HG02973 (cell line): ENCODE results near the gene DNASE1L2.
"Not testable (repeated sequence)": the region's sequence is repeated elsewhere in the genome, so short reads cannot be mapped to it uniquely, and the experiment has no call there.

Experiments
- ATAC-seq: cut with Tn5 transposase; IDR thresholded peaks from one replicate; pipeline ENCODE4 v1.9.1; 2021; ENCODE audit warnings: moderate library complexity; ENCODE audit not compliant: unreplicated experiment

DNASE1L2 gene

DNA sequence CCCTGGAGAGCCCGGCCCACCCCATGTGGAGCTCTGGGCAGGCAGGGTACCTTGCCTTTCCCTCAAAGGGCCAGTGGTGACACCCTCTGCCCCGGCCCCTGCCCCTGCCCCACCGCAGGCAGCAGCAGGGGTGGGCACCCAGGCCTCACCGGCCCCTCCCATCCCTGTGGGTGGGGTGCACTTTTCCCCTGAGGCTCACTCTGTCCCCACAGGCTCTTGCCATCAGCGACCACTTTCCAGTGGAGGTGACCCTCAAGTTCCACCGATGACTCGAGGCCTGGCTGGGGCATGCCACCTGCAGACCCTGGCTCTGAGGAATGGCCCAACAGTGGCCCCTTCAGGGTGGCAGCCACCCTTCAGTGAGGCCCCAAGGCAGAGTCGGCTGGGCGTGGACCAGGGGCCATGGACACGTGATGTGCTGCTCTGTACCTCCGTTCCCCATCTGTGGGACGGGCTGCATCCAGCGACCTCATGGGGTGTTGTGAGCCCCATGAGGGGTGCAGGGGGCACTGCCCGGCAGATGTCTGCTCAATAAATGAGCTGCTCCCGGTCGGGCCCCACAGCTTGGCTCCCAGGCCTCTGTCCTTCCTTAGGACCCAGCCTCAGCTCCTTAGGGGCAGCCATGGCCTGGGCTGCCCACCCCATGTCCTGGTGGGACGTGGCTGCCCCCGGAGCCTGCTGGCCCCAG lies 2.0 kb downstream of the DNASE1L2 start:
- no peak for ATAC-seq

DNA sequence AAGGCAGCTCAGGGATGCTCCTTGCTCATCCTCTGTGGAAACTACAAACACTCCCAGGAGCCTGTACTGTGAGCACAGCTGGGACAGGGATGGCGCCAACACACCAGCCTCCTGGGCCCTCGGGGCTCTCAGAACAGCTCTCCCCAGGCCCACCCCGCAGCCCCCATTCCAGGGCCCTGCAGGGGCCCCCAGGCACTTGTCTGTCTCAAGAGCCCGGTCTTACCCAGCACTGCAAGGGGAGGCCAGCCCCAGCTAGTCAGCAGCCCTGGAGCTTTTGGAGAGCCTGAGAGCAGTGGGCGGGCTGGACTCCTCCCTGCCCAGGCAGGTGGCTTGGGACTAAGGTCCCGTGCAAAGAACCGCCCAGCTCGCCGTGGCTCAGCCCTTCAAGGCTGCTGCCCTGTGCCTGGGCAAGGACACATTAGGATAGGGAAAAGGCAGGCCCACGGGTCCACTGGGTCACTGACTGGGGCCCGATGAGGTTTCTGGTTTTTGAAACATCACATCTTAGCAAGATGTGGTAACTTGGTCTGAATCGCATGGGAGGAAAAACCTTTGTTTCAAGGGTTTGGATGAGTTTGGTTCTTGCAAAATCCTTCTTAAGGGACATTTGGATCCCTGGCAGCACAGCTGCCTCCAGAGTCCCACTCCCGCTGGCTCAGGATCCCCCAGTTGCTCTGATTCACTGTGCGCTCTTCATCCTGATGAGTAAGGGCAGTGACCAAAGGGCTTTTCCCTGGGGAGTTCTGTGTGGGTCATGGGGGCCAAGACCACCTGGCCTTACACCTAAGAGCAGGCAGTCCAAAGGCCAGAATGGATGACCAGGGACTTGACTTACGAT lies 2.8 kb downstream of the DNASE1L2 start:
- ATAC-seq: no peak

DNA sequence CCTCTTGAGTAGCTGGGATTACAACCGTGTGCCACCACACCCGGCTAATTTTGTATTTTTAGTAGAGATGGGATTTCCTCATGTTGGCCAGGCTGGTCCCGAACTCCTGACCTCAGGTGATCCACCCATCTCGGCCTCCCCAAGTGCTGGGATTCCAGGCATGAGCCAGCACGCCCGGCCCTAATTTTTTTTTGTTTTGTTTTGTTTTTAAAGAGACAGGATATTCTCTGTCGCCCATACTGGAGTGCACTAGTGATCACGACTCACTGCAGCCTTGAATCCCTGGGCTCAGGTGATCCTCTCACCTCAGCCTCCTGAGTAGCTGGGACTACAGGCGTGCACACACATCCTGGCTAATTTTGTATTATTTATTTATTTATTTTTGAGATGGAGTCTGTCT lies 4.1 kb downstream of the DNASE1L2 start:
- ATAC-seq: not testable (repeated sequence)

DNA sequence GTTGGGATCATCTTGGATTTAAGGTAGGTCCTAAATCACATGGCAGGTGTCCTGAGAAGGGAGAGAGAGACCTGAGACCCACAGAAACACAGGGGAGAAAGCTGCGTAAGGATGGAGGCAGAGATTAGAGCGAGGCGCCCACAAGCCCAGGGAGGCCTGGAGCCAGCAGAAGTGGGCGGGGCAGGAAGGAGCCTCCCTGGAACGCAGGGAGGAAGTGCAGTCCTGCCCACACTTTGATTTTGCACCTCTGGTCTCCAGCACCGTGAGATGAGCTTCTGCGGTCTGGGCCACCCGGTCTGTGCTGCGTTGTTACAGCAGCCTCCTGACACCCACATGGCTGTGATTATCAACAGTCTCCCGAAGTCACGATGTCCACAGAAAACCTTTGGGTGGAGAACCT lies 6.4 kb downstream of the DNASE1L2 start:
- ATAC-seq: no peak

DNA sequence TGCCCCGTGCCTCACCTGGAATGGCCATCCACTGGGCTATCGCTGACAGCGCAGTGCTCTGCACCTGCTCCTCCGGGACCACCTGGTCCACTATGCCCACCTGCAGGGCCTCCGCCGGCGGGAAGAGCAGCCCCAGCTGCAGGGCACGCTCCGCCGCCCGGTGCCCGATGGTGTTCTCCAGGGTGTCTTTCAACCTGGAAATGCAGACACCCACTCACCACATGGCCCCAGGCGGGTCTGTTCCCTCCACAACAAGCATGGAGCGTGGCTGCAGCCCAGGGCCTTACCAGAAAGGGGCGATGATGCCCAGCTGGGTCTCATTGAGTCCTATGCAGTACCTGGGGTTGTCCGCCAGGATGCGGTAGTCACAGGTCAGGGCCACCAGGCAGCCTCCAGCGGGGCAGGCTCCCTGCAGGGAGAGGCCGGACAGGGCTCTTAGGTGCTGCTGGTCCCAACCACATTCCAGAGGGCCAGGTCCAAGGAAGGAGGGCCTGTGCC lies 6.8 kb downstream of the DNASE1L2 start:
- ATAC-seq: no peak

DNA sequence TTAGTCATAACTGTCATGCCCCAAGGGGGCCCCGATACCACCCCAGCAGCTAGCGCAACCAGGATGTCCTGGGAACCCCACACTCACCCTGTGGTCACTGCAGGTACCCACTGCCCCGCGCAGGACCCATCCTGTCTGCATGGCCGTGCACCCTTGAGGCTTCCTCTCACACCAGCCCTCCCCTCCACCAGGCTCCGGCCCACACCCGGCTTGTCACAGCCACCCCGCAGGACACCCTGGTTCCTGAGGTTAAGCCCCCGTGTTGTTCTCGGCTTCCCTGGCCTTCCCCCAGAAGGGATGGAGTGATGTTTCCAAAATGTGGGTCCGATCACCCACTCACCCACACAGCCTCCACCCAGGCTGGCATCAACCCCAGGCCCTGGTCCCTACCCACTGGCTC lies 7.5 kb downstream of the DNASE1L2 start:
- no peak for ATAC-seq

DNA sequence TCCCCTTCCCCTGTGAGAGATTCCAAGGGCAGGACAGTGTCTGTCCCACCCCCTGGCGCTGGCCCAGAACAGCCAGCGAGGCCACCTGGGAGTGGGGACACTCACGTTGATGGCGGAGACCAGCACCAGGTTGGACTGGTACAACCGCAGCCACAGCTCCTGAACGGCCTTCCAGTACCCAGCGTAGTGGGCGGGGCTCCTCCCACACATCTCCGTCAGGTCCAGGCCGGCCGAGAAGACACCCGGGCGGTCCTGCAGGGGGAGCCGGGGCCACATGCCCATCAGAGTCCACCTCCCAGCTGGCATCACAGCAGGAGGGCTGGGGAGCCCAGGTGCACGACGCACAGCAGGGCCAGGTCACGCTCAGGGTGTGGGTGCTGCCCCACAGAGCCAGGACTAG lies 8.1 kb downstream of the DNASE1L2 start:
- ATAC-seq: no peak

DNA sequence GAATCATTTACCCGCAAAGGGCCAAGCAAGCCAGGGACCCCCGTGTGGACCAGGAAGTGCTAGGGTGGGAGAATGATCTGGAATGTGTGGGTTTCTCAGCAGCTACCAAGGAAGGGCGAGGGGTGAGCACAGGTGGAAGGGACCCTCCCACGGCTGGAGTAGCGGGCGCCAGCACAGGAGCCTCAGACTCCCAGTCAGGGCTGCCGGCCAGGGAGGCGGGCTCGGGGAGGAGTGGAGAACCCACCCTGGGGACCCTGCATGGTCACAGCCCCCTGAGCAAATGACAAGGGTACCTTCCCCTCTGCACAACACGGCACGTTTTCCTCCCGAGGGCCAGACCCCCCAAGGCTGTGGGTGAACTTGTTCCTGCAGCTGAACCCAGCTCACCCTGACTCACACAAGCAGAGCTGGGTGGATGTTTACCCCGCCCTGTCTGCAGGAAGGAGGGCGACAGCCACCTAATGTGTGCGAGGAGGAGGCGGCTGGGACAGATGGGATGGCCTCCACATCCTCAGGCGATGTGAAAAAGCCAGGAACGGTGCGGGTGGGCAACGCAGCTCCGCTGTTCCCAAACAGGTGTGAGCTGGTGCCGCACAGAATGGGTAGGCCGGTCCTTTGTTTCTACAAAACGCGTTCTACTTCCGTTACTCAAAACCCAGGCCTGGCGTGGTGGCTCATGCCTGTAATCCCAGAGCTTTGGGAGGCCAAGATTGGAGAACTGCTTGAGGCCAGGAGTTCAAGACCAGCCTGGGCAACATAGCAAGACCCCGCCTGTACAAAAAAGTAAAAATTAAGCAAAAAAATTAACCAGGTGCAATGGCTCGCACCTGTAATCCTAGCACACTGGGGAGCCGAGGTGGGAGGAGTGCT lies 8.9 kb downstream of the DNASE1L2 start:
- ATAC-seq: no peak

DNA sequence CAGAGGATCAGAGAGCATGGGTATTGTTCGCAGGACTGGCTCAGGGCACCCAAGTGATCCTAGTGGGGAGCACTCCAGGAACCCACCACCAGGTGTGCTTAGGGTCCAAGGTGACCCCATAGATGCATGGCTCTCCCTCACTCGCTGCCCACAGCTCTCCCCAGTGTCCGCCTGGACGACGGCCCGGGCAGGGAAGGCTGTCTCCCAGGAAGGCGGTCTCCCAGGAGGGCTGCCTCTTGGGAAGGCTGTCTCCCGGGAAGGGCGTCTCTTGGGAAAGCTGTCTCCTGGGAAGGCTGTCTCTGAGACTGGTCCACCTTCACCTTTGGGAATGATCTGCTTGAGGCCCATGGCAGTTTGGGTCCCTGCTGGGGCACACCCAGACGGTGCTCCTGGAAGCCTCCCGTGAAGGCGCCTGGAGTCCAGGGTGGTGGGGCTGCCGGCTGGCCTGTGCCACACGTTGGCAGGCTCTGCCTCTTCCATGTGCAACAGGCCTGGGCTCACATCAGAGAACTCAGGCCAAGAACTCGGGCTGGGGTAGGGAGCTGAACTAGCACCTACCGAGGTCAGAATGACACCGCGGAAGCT lies 10.1 kb downstream of the DNASE1L2 start:
- no peak for ATAC-seq

DNA sequence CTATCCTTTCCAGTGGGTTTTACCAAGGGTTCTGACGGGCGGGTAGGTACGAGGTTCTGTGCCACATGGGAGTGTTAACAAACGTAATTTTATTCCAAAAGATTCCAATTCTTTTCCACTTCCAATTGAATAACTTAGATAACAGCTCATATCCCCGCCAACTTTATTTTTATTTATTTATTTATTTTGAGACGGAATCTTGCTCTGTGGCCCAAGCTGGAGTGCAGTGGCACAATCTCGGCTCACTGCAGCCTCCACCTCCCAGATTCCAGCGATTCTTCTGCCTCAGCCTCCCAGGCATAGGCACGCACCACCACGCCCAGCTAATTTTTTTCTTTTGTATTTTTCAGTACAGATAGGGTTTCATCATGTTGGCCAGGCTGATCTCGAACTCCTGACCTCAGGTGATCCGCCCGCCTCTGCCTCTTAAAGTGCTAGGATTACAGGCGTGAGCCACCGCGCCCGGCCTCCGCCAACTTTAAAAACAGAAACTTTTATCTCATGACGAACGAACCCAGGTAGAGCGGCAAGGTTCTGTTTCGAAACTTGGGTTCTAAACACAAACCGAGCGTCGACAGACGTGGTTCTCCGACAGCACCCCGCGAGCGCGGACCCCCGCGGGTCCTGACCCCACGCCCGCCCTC lies 14.5 kb downstream of the DNASE1L2 start:
- ATAC-seq: no peak

DNA sequence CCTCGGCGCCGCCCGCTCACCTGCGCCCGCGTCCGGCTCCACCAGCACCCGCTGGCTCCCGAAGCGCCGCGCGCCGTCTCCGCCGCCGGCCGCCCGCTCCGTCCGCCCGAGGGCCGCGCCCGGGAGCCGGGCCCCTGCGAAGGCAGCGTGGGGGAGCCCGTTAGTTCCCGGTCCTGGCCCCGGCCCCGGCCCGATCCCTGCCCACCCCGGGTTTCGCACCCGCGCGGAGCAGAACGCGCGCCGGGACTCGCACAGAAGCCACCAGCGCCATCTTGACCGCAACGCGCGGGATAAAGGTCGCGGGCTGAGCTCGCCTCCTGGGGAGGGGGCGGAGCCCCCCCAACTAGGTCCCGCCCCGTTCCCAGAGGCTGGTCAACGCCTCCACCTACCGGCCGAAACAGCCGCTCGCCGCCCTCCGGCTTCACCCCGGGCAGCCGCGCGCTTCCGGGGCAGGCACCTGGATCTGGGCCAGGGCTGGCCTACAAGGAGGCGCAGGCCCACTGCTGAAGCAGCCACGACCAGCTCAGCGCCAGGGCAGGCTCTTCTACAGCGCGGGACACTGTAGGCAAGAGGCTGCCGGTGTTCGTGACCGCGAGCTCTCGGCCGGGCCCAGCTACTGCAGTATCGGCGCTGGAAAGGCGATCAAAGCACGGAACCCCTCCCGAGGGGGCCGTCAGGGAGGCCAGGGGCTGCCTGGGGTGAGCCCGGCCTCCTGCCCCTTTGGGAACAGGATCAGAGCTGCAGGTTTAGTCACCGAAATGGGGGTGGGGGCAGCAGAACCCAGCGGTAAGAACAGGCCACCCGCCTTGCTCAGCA lies 15.3 kb downstream of the DNASE1L2 start, which contains the start of gene ECI1:
Gene ECI1 (minus strand): TSS at position 292 of the 816 bp plus-strand sequence. CDS start 21 bp downstream, at position 271.
- peak; percentile 88 for ATAC-seq

DNA sequence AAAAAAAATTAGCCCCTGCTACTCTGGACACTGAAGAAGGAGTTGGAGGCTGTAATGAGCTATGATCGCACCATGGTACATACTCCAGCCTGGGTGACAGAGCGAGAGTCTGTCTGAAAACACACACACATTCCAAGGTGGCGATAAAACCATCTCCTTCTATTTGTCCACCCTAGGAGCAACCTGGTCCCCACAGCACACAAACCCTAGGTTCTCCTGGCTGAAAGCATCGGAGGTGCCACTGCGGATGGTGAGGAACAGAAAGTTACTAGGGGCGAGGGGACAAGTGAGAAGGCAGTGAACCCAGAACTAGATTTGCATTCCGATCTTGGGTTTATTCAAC lies 16.5 kb downstream of the DNASE1L2 start:
- no peak for ATAC-seq

DNA sequence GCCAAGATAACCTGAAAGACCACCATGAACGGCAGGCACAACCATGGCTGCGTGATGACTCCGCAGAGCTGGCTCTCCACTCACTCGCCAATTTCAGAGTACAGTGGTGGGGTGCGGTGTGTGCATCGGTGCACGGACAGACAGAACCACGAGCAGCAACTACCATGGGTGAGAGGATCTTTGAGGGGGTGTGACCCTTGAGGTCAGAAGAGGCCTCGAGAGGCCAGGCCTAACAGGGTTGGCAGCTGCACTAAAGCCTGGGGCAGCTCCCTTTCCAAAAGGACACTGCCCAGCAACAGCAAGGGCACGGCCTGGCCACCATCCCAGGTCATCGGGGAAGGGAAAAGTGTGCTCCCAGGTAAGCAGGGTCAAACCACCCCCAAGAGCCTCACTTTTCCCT lies 17.0 kb downstream of the DNASE1L2 start:
- no peak for ATAC-seq

DNA sequence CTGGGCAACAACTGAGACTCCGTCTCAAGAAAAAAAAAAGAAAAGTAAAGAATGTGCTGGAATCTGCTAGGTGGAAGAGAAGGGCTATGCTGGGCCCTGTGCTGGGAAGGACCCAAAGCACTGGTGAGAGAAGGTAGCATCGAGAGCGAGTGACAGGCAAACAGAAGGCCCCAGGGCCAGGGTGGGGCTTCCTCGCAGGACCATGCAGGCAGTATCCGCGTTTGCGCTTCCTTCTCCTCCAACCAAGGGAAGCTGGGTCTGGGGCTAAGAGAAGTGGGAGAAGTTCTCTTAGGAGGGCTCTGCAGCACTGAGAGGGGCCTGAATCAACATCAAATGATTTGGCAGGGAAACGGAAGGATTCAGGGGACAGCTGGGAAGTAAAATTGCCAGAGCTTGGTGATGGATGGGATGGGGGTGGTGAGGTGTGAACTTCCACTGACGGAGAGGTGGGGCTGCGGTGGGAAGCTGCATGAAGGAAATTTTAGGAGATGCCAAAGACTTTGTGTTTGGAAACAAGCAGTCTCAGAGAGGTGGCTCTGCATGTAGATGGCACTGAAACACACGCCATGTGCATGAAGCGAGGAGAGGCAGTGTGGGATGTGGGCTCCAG lies 20.4 kb downstream of the DNASE1L2 start:
- ATAC-seq: no peak

DNA sequence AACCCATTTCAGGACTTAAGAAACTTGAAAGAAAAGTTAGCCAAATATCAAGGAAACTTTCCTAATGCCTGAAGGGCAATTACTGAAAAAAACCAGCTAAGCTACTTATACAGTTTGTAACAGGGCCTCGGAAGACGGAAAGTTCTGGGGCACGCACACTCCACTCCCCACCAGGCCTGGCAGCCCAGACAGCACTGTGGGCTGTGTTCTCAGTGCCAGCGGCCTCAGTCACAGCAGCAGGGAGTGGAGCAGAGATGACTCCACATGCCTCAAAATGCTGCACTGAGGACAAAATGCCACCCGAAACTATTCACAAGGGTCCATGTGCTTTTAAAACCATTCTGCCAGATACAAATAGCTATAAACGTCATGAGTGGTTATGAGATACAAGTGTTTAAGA lies 21.5 kb downstream of the DNASE1L2 start:
- no peak for ATAC-seq

DNA sequence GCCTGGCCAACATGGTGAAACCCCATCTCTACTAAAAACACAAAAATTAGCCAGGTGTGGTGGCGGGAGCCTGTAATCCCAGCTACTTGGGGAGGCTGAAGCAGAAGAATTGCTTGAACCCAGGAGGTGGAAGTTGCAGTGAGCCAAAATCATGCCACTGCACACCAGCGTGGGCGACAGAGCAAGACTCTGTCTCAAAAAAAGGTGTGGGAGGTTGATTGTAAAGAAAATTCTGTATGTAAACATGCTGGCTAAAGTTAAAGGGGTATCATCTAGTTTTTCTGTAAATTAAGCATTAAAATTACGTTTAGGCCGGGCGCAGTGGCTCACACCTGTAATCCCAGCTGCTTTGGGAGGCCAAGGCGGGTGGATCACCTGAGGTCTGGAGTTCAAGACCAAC lies 22.3 kb downstream of the DNASE1L2 start:
- not testable (repeated sequence) for ATAC-seq

DNA sequence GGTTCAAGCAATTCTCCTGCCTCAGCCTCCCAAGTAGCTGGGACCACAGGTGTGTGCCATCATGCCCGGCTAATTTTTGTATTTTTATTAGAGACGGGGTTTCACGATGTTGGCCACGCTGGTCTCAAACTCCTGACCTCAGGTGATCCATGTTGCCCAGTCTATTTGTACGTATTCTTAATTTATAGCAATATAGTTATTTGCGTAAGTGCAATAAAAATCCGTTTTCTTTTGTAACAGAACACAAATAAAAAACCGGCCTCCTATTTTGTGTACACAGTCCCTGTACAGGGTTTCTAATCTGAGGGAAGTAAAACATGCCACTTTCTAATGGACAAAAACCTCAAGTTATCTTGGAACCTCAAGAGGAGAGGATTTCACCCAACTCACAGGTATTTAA lies 24.0 kb downstream of the DNASE1L2 start:
- no peak for ATAC-seq

DNA sequence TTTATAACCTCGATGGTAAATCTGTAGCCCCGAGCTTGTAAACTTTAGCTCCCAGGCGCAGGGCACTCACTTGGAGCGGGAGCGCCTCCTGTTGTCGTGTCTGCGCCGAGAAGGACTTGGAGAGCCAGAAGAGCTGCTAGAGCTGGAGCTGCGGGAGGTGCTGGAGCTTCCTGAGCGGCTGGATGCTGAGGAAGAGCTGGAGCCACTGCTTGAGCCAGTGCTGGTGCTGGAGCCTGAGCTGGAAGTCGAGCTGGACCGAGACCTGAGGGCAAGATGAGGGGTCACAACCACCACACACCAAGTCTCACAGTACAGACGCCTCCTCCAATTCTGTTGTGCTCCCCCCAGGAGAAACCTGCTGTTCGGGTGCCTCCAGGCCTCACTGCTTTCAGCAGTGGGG lies 26.8 kb downstream of the DNASE1L2 start:
- not testable (repeated sequence) for ATAC-seq

DNA sequence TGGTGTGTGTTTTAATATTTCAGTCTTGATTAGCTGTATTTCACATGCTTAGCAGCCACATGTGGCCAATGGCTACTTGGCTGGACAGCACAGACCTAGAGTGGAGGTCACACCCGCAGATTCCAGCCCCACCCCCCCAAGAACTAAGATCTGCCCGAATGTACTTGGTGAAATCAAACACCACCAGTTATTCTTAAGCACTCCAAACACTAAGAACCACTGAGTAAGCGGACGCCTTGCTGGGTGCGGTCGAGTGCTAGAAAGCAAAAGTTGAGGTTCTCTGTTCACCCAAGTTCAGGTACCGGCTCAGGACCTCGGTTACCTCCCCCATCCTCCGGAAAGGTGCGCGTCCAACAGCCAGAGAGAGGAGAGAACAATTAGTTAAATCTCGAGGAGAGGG lies 30.6 kb downstream of the DNASE1L2 start:
- not testable (repeated sequence) for ATAC-seq
